ENCODE measurements around the gene ADIPOR1.

- TF ChIP-seq, protein P1, sequence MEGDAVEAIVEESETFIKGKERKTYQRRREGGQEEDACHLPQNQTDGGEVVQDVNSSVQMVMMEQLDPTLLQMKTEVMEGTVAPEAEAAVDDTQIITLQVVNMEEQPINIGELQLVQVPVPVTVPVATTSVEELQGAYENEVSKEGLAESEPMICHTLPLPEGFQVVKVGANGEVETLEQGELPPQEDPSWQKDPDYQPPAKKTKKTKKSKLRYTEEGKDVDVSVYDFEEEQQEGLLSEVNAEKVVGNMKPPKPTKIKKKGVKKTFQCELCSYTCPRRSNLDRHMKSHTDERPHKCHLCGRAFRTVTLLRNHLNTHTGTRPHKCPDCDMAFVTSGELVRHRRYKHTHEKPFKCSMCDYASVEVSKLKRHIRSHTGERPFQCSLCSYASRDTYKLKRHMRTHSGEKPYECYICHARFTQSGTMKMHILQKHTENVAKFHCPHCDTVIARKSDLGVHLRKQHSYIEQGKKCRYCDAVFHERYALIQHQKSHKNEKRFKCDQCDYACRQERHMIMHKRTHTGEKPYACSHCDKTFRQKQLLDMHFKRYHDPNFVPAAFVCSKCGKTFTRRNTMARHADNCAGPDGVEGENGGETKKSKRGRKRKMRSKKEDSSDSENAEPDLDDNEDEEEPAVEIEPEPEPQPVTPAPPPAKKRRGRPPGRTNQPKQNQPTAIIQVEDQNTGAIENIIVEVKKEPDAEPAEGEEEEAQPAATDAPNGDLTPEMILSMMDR (conservative IDR thresholded peaks at IDR 0.05; ENCODE audit: low read depth, low read length): no peak
- TF ChIP-seq EZH2 (IDR thresholded peaks at IDR 0.05; ENCODE audit: borderline replicate concordance, low read depth, low read length, poor library complexity, severe bottlenecking): no peak
Observed at GRCh38 chr1:202987922-202988583, 29.9 kb upstream of the ADIPOR1 start.
